Cerebellar nuclear complex (tissue), 1 donor: ENCODE measurements around the gene FAM72D.
"Not testable (repeated sequence)": the region's sequence is repeated elsewhere in the genome, so short reads cannot be mapped to it uniquely, and the experiment has no call there.

Experiments used
- DNase-seq, 2 experiments: peaks; one replicate each; lab custom pipeline; 2025; lab: John Stamatoyannopoulos, UW

Gene FAM72D

DNA sequence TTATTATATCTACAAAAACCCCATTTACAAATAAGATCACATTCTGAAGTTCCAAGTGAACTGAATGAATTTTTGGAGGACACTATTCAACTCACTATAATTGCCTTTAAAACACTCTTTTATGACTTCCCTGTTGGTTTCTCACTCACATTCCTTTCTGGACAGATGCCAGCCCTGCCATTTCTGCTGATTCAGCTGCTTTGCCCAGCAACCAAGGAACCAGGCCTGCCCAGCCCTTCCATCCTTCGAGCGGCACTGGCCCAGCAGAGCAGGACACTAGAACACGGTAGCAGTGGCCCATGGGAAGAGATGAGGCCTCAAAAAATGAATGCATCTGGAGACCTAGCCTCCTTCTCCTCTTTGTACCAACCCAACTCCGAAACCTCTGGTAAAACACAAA lies 50.5 kb downstream of the FAM72D start:
- not testable (repeated sequence) for DNase-seq

DNA sequence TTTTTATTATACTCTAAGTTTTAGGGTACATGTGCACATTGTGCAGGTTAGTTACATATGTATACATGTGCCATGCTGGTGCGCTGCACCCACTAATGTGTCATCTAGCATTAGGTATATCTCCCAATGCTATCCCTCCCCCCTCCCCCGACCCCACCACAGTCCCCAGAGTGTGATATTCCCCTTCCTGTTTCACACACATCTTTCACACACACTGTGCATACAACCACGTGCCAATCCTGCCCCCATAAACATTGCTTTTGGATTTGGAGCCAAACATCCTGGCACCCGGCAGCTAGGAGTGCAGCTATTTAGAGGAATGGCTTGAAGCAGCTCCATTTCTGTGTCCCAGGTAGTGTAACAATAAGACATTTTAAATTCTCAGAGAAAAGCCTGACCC lies 51.4 kb downstream of the FAM72D start:
- not testable (repeated sequence) for DNase-seq

DNA sequence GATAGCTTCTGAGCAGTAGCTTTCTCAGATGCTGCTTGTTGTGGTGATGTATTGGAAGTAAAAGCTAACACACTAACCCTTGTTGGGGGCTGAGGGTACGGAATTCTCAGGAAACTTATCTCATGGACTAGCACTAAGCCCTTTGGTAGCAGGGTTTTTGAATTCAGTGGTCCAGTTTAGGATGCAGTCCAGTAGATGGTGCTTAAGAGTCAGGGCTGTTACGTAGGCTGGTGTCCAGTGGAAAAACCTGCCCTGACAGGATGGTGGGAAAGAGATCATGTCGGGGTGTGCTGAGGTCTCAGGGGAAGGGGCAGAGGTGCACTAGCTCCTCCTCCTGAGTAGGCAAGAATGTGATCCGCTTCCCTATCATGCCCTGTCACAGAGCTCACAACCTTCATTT lies 59.6 kb downstream of the FAM72D start:
- not testable (repeated sequence) for DNase-seq

DNA sequence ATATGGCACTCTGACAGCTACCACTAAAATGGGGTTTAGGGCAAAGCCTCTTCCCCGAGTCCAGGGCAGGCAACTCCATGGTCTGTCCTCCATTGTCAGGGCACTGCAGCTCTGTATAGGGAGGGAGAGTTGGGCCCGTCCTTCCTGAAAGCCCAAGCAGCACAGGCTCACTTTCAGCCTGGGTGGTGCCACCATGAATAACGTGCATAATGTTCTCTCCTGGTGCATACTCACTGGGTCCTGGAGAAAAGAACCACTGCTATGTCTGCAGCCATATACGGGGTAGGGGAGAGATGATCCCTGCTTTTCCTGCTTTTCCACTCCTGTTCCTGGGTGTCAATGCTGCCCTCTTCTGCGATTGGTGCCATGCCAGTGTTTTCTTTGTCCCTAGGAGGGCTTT lies 60.1 kb downstream of the FAM72D start:
- DNase-seq = not testable (repeated sequence)

DNA sequence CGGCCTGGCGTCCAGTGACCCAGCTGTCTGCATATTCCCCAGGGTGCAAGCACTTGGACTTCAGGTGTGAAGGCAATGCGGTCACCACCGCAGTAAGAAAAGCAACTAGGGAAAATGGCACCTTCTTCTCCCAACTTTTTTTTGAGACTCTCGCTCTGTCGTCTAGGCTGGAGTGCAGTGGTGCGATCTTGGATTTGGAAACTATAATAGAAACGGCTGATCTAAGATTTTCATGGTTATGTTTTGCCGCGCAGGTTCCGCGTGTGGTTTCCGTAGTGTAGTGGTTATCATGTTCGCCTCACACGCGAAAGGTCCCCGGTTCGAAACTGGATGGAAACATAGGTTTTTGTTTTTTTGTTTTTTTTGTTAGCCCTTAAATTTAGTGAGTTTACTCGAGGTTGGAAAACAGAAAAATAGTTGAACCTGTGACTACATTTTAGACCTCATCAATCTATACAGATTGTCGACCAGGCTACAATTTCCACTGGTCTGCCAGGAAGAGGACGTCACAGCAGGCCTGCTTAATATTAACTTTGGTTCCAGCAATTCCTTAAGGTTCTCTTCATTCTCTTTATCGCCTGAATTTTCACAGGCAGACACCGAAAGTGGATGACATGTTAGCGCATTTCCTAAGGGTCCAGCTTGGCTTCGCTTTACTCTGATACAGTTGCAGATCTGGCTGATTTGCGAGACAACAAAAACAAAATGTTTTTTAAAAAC lies 61.3 kb downstream of the FAM72D start:
- DNase-seq = peak in 1 of 2 experiments; percentile 5

DNA sequence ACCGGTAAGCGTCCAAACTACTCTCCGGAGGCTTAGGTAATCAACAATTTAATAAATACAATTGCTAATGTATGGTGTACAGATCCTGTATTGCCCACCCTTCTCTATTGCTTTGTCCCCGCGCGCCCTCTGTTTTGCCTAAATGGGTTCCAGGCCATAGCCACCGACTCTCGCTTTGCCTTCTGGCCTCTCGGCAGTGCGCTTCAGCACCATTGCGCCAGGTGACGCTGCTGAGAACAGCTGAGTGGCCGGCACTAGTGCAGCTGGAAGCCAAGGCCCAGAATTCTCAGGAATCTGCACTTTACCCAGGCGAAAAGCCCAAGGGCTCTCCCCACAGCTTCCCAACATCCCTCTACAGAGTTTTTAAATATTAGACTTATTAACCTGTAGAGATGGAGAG lies 61.9 kb downstream of the FAM72D start:
- DNase-seq = not testable (repeated sequence)

DNA sequence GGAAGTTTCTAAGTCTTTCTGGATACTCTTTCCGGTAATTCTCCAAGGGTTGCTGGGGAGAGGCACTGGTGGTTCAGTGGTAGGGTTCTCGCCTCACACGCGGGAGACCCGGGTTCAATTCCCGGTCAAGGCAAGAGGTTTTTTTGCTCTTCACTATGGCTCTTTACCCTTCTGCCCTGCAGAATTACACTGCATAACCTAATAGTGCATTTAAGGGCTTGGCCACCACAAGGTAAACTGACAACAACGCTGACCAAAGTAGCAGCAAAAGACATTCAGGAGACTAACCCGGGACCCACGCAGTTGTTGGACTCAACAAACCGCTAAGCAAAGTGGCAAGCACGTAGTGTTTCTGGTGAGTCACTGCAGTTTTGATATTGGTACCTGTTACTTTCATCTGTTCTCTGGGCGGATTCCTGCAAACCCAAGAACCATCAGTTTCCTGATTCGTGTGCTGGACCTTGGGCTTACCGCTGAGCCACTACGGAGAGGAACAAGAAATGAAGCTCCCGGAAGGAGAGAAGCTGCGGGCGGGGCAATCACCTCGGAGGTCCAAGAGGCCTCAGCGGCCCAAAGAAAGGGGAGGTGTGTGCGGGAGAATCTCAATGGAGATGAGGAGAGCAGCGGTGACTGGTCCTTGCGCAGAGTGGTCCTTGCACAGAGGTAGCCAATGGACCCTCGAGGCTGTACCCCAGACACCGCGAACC lies 65.4 kb downstream of the FAM72D start:
- not testable (repeated sequence) for DNase-seq
